Memory B cell (primary cell): Measurements from ENCODE around the gene SSH2.
"Not testable (repeated sequence)": the region's sequence is repeated elsewhere in the genome, so short reads cannot be mapped to it uniquely, and the experiment has no call there.

Source experiments
- ATAC-seq: fragments of 150-1000 bp; cut with Tn5 transposase; 2 replicates; pipeline ENCODE4 v1.10.0; 2021; ENCODE audit warnings: low read depth, mild to moderate bottlenecking, moderate library complexity
- DNase-seq, 2 donors: peaks; one replicate each; pipeline ENCODE4 v3.0.0; 2022; ENCODE audit warnings: low spot score in 2 of 2
- H3K27ac Mint-ChIP-seq: one replicate; pipeline ENCODE4 v1.8.0; 2022; ENCODE audit warnings: mild to moderate bottlenecking, moderate library complexity, mixed read lengths
- H3K27me3 Mint-ChIP-seq: one replicate; pipeline ENCODE4 v1.8.0; 2022; ENCODE audit warnings: mixed read lengths
- H3K36me3 Mint-ChIP-seq: one replicate; pipeline ENCODE4 v1.8.0; 2022; ENCODE audit warnings: mild to moderate bottlenecking, mixed read lengths
- H3K4me1 Mint-ChIP-seq: one replicate; pipeline ENCODE4 v1.8.0; 2022; ENCODE audit warnings: mixed read lengths
- H3K4me3 Mint-ChIP-seq: one replicate; pipeline ENCODE4 v1.8.0; 2022; ENCODE audit warnings: mild to moderate bottlenecking, moderate library complexity, mixed read lengths
- H3K9me3 Mint-ChIP-seq: one replicate; pipeline ENCODE4 v1.8.0; 2022; ENCODE audit warnings: mixed read lengths

Gene SSH2

DNA sequence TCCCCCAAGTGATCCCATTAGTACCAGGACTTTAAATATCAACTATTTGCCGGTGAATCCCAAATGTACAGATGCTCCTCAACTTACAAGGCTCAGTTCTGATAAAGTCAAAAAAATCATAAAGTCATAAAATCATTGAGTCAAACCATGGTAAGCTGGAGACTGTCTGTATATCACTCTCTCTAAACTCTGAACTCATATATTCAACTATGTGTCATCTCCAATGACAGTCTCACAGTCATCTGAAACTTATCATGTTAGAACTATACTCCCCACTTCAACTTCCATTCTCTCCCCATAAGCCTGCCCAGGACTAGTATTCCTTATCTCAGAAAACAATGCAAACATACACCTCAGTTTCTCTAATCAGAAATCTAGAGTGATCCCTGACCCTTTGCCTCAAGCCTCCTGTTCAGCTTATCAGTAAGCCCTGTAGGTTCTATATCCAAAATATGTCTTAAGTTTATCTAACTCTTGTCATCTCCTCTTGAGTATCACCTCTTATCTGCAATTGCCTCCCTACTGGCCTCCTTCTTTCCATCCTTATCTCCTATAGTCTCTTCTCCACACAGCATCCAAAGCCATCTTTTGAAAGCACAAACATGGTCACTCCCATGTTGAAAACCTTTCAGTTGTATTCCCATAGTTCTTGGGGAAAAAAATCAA, 55.0 kb downstream of the SSH2 start:
- DNase-seq, result no peak
- no peaks in the 10 kb centered on the region for H3K9me3 Mint-ChIP-seq
- no peak overlapping the region for H3K27ac Mint-ChIP-seq
- peaks cover 10% of the 10 kb centered on the region for H3K36me3 Mint-ChIP-seq
- H3K4me1 Mint-ChIP-seq, result peaks cover 24% of the 10 kb centered on the region
- no peak overlapping the region for H3K4me3 Mint-ChIP-seq
- H3K27me3 Mint-ChIP-seq, result no peaks in the 10 kb centered on the region
- ATAC-seq, result no peak

DNA sequence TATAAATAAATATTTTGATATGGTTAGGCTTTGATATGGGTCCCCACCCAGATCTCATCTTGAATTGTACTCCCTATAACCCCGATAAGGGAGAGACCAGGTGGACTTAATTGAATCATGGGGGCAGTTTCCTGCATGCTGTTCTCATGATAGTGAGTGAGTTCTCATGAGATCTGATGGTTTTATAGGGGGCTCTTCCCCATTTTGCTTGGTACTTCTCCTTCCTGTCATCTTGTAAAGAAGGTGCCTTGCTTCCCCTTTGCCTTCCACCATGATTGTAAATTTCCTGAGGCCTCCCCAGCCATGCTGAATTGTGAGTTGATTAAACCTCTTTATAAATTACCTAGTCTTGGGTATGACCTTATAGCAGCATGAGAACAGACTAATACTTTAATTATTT, 55.7 kb downstream of the SSH2 start:
- not testable (repeated sequence) for H3K9me3 Mint-ChIP-seq, ATAC-seq, H3K4me3 Mint-ChIP-seq, H3K27ac Mint-ChIP-seq, DNase-seq, H3K36me3 Mint-ChIP-seq, H3K27me3 Mint-ChIP-seq
- peaks cover 21% of the 10 kb centered on the region for H3K4me1 Mint-ChIP-seq

DNA sequence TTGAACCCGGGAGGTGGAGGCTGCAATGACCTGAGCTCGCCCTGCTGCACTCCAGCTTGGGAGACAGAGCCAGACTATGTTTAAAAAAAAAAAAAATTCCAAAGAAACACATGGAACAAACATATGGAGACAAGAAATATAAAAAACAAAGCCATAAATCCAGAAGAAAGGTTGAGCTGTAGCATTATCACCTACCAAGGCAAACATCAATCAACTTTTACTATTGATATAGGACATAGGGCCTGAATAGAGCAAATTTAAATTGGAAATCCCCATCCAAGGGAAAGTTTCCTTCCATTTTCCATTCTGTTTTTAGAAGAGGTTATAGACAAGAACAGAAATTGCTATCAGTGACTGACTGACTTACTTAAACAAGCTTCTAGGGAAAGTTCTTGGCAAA, 56.6 kb downstream of the SSH2 start:
- H3K4me3 Mint-ChIP-seq, result no peak overlapping the region

DNA sequence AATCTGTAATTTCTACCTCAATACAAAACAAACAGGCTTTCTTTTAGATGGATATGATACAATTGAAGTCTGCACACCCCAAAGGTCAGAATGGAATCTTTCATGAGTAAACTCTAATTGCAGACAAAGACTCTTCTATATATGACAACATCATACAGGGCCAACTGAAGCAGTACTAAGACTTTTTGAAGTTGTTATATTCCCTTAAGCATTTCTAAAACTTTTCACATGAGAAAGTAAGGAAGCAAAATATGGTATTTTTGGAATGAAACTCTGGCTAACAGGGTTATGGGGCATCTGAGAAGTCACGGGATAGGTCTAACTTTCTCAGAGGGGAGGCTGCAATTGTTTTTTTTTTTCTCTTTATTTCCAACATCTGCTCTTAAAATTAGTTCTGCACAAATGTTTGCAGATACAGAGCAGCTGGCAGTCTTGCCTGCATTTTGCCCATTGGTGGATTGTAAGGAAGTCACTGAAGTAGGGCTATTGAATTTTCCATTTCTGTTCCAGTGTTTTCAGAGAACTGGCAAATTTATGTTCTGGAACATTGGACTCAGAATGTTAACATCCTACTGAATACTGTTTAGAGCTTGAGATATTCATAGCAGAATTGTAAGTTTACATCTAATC, 59.1 kb downstream of the SSH2 start:
- Mint-ChIP-seq H3K9me3 (no peaks in the 10 kb centered on the region), H3K4me3 (no peak overlapping the region), H3K36me3 (peaks cover 3% of the 10 kb centered on the region), H3K27me3 (no peaks in the 10 kb centered on the region), H3K27ac (no peak overlapping the region), H3K4me1 (peaks cover 31% of the 10 kb centered on the region)
- DNase-seq (no peak), ATAC-seq (no peak)

More for the DNA sequence above, 56.6 kb downstream of the SSH2 start:
- Mint-ChIP-seq H3K27me3 (no peaks in the 10 kb centered on the region), H3K9me3 (no peaks in the 10 kb centered on the region), H3K27ac (no peak overlapping the region), H3K4me1 (peaks cover 20% of the 10 kb centered on the region), H3K36me3 (peaks cover 10% of the 10 kb centered on the region)
- DNase-seq (no peak), ATAC-seq (no peak)

DNA sequence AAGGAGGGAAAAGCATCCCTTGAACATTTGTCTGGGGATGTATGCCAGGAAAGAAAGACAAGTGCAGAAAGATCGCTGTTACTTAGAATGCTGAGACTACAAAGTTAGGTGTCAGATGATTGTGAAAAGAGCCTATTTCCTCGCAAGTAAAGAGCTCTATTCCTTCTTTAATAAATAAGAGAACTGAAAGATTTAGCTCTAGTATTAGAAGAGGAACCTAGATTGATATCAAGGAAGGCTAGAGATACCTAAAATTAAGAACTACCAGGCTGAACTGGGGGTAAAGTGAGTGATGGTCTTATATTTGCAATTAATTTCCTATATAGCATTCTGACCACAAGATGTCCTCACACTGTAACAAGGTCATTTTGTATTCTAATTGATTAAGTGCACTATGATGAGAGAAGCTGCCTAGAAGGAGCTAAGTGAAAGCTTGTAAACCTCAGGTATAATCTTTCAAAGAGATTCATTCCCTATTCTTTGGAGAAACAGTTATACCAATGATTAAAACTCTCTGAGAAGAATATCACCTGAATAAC, 62.3 kb downstream of the SSH2 start:
- H3K4me3 Mint-ChIP-seq, result no peak overlapping the region
- no peaks in the 10 kb centered on the region for H3K36me3 Mint-ChIP-seq
- H3K27me3 Mint-ChIP-seq, result no peaks in the 10 kb centered on the region
- no peaks in the 10 kb centered on the region for H3K9me3 Mint-ChIP-seq
- H3K27ac Mint-ChIP-seq, result peak overlapping the region; percentile 39
- peaks cover 24% of the 10 kb centered on the region for H3K4me1 Mint-ChIP-seq
- DNase-seq (no peak), ATAC-seq (peak; percentile 47)

DNA sequence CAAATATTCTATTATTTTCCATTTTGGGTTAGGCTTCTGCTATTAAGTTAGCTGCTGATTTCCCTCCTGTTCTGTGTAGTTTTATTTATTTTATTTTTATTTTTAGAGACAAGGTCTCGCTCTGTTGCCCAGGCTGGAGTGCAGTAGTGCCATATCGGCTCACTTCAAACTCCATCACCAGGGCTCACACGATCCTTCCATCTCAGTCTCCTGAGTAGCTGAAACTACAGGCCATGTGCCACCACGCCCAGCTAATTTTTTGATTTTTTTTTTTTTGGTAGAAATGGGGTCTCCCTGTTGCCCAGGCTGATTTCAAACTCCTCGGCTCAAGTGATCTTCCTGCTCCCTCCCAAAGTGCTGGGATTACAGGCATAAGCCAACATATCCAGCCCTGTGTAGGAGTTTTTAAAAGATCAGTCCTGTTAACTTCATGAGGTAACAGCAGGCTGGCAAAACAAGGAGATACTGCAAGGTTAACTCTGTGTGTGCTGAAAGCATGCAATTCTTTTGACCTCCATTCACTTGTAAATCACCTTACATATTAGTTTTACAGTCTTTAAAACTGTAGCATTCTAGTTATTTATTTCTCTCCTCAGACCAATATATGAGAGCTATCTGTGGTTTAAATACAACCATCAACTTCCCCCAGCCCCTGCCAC, 63.2 kb downstream of the SSH2 start:
- Mint-ChIP-seq H3K4me3 (no peak overlapping the region), H3K9me3 (no peaks in the 10 kb centered on the region), H3K4me1 (peaks cover 31% of the 10 kb centered on the region), H3K27me3 (no peaks in the 10 kb centered on the region), H3K27ac (peak overlapping the region; percentile 39), H3K36me3 (no peaks in the 10 kb centered on the region)
- DNase-seq, result no peak
- no peak for ATAC-seq

DNA sequence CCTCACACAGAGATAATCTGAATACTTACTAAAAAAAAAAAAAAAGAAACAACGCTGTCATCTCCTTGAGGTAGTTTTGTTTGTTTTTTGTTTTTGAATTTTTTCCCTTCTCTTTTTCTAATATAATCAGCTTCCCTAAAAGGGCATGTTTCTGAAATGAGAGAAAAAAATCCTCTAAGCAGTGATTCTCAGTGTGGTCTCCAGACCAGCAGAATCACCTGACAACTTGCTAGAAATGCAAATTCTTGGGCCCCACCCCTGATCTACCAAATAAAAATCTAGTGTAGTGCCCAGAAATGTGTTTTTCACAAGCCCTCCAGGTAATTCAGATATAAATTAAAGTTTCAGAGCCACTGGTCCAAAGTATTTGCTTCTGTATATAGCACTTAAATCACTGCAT, 65.4 kb downstream of the SSH2 start:
- Mint-ChIP-seq H3K4me3 (no peak overlapping the region), H3K27me3 (no peaks in the 10 kb centered on the region), H3K36me3 (peaks cover 2% of the 10 kb centered on the region), H3K9me3 (peaks cover under 1% of the 10 kb centered on the region), H3K4me1 (peaks cover 28% of the 10 kb centered on the region), H3K27ac (no peak overlapping the region)
- ATAC-seq (peak; percentile 59), DNase-seq (no peak)

DNA sequence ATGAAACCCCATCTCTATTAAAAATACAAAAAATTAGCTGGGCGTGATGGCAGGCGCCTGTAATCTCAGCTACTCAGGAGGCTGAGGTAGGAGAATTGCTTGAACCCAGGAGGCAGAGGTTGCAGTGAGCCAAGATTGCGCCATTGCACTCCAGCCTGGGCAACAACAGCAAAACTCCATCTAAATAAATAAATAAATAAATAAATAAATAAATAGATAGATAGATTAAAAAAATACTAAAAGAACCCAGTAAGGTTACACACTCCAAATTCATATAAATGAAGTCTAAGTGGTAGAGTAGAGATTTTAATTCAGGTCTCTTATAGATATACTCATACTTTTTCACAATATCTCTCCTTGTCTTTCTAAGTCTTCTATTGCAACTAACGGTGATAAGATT, 65.9 kb downstream of the SSH2 start:
- H3K27ac Mint-ChIP-seq, ATAC-seq, H3K4me3 Mint-ChIP-seq, DNase-seq, H3K9me3 Mint-ChIP-seq, H3K36me3 Mint-ChIP-seq, H3K27me3 Mint-ChIP-seq: not testable (repeated sequence)
- peaks cover 31% of the 10 kb centered on the region for H3K4me1 Mint-ChIP-seq

DNA sequence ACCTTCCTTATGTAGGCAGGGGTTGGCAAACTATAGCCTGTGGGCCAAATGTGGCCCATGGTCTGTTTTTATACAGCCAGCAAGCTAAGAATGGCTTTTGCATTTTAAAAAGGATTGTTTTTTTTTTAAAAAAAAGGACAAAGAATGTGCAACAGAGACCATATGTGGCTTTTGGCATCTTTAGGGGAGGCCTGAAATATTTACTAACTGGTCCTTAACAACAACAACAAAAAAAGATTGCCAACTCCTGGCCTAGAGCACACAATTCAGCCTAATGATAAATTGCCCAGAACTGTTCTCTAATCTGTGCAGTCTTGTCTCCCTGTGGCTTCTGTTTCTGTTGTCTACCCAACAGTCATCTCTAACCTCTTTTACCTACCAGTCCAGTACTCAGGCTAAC, 67.1 kb downstream of the SSH2 start:
- Mint-ChIP-seq H3K36me3 (peaks cover 6% of the 10 kb centered on the region), H3K27me3 (no peaks in the 10 kb centered on the region), H3K9me3 (peaks cover 5% of the 10 kb centered on the region), H3K4me1 (peaks cover 28% of the 10 kb centered on the region), H3K4me3 (no peak overlapping the region), H3K27ac (no peak overlapping the region)
- no peak for ATAC-seq
- DNase-seq, result no peak

DNA sequence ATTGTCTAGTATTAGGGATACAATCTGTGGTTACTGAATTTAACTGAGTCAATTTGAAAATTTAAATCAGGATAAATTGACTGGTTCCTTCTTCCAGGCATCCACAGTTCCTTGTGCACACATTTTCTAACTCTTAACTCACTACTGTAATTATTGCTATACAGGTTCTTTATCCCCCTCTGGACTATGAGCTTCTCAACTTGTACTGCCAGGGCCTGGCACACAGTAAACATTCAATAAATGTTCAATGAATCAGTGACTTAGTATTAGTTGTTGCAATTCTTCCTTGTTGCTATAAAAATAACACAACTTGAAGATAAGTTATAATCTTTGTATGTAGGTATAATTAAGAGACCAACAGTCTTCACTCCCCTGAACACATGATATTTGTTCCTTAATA, 67.9 kb downstream of the SSH2 start:
- Mint-ChIP-seq H3K4me3 (no peak overlapping the region), H3K27me3 (no peaks in the 10 kb centered on the region), H3K9me3 (peaks cover 9% of the 10 kb centered on the region), H3K27ac (no peak overlapping the region), H3K36me3 (peaks cover 10% of the 10 kb centered on the region), H3K4me1 (peaks cover 23% of the 10 kb centered on the region)
- ATAC-seq, result no peak
- no peak for DNase-seq

DNA sequence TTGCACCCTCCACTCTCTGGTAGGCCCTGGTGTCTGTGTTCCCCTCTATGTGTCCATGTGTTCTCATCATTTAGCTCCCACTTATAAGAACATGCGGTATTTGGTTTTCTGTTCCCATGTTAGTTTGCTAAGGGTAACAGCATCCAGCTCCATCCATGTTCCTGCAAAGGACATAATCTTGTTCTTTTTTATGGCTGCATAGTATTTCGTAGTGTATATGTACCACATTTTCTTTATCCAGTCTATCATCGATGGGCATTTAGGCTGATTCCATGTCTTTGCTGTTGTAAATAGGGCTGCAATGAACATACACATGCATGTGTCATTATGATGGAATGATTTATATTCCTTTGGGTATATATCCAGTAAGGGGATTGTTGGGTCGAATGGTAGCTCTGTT, 70.6 kb downstream of the SSH2 start:
- not testable (repeated sequence) for H3K4me3 Mint-ChIP-seq, H3K27ac Mint-ChIP-seq, H3K27me3 Mint-ChIP-seq, ATAC-seq, DNase-seq
- peaks cover 13% of the 10 kb centered on the region for H3K9me3 Mint-ChIP-seq
- H3K36me3 Mint-ChIP-seq, result peaks cover 18% of the 10 kb centered on the region
- H3K4me1 Mint-ChIP-seq, result peaks cover 20% of the 10 kb centered on the region

DNA sequence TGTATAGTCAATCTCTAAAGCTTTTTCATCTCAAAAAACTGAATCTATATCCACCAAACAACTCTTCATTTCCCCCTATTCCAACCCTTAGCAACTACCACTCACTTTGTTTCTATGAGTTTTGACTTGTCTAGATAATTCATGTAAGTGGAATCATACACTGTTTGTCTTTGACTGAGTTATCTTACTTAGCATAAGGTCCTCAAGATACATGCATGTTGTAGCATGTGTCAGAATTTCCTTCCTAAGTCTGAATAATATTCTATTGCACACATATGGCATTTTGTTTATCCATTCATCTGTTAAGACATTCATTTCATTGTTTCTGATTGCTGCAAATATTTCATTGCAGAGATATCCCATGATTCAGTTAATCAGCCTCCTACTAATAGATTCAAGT, 72.2 kb downstream of the SSH2 start:
- DNase-seq, result no peak

DNA sequence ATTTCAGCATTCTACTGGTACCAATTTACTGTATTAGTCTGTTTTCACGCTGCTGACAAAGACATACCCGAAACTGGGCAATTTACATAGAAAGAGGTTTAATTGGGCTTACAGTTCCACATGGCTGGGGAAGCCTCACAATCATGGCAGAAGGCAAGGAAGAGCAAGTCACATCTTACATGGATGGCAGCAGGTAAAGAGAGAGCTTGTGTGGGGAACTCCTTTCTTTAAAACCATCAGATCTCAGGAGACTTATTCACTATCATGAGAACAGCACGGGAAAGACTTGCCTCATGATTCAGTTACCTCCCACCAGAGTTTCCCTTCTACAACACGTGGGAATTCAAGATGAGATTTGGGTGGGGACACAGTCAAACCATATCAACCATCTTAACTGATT, 72.9 kb downstream of the SSH2 start:
- H3K27me3 Mint-ChIP-seq, ATAC-seq, DNase-seq, H3K27ac Mint-ChIP-seq, H3K4me1 Mint-ChIP-seq, H3K4me3 Mint-ChIP-seq: not testable (repeated sequence)
- peaks cover 13% of the 10 kb centered on the region for H3K9me3 Mint-ChIP-seq
- H3K36me3 Mint-ChIP-seq, result peaks cover 21% of the 10 kb centered on the region

More for the DNA sequence above, 72.2 kb downstream of the SSH2 start:
- no peak overlapping the region for H3K4me3 Mint-ChIP-seq
- H3K27ac Mint-ChIP-seq, result no peak overlapping the region
- H3K4me1 Mint-ChIP-seq, result peaks cover 15% of the 10 kb centered on the region
- H3K36me3 Mint-ChIP-seq, result peaks cover 21% of the 10 kb centered on the region
- no peaks in the 10 kb centered on the region for H3K27me3 Mint-ChIP-seq
- H3K9me3 Mint-ChIP-seq, result peaks cover 13% of the 10 kb centered on the region
- no peak for ATAC-seq

DNA sequence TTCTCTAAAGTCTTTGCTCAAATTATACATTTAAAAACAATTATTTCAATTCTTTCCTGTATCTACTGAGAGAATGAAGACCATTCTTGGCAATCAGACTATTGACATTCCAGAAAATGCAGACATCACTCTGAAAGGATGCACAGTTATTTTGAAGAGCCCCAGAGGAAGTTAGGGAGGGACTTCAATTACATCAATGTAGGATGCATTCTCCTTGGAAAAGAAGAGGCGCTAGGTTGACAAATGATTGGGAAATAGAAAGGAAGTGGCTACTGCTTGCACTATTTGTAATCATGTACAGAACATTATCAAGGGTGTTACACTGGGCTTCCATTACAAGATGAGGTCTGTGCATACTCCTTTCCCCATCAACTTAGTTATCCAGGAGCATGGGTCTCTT, 74.3 kb downstream of the SSH2 start:
- DNase-seq, result no peak
- Mint-ChIP-seq H3K27ac (no peak overlapping the region), H3K9me3 (peaks cover 13% of the 10 kb centered on the region)

More for the DNA sequence above, 74.3 kb downstream of the SSH2 start:
- Mint-ChIP-seq H3K27me3 (no peaks in the 10 kb centered on the region), H3K4me1 (peaks cover 8% of the 10 kb centered on the region), H3K36me3 (peaks cover 21% of the 10 kb centered on the region), H3K4me3 (no peak overlapping the region)
- ATAC-seq, result no peak
